ENCODE results near the gene GALNT18. TPM values are rescaled to one million over a fixed set of nuclear protein-coding genes. Genes with fewer than 3 reads are reported as not detected.
A peak's percentile ranks its signal among the peaks of the same experiment; 100 is the strongest.

Gene GALNT18
- total and polyA plus RNA-seq, 2 of the 4 experiments (the other 2 are of a cell fraction) = 9.5 to 11.3 TPM

- Histone ChIP-seq H3K18ac (ENCODE audit: low read depth, low read length) (no peak overlapping the region), H2BK5ac (ENCODE audit: low read depth, low read length, poor library complexity, severe bottlenecking) (no peak overlapping the region), H3K79me1 (ENCODE audit: low read depth in 1 of 2, low read length in 2 of 2) (no peaks in the 10 kb centered on the region; a peak in 1 of 4 replicates), H4K20me1 (ENCODE audit: insufficient read depth, low read length) (no peaks in the 10 kb centered on the region), H3K4me3 (ENCODE audit: insufficient read depth, low read depth, low read length) (no peak overlapping the region), H3K9ac (ENCODE audit: low read depth, low read length) (no peak overlapping the region), H3K27me3 (ENCODE audit: control insufficient read depth, insufficient read depth, low read length) (no peaks in the 10 kb centered on the region; the same call in 1 of the 2 replicates), H4K91ac (ENCODE audit: insufficient read depth, low read depth, low read length) (no peak overlapping the region), H3K56ac (ENCODE audit: extremely low read depth, insufficient read depth, low read length) (no peak overlapping the region), H2BK120ac (ENCODE audit: low read depth, low read length) (no peak overlapping the region), H3K9me3 (ENCODE audit: control insufficient read depth, insufficient read depth, low read length) (no peaks in the 10 kb centered on the region), H2BK15ac (ENCODE audit: low read depth, low read length) (no peak overlapping the region), H4K5ac (ENCODE audit: low read depth, low read length) (no peak overlapping the region), H2AFZ (replicated peaks; ENCODE audit: low read length, poor library complexity) (no peak overlapping the region), H2AK5ac (ENCODE audit: low read depth, low read length) (no peak overlapping the region), H4K8ac (ENCODE audit: low read depth in 2 of 2, low read length in 2 of 2) (no peak overlapping the region), H2AK9ac (replicated peaks; ENCODE audit: low read depth, low read length, poor library complexity) (no peak overlapping the region), H2BK20ac (ENCODE audit: low read depth, low read length) (no peak overlapping the region), H3K36me3 (ENCODE audit: control insufficient read depth, insufficient read depth, low read length) (no peaks in the 10 kb centered on the region), H3K23ac (ENCODE audit: low read depth, low read length) (no peak overlapping the region), H3K9me1 (ENCODE audit: insufficient read depth, low read length) (no peaks in the 10 kb centered on the region), H3K4me2 (ENCODE audit: low read depth, low read length) (no peak overlapping the region), H3K14ac (replicated peaks; ENCODE audit: low read depth, low read length) (no peak overlapping the region), H3K27ac (ENCODE audit: insufficient read depth, low read length) (no peak overlapping the region), H3K4me1 (ENCODE audit: control insufficient read depth, insufficient read depth, low read length) (no peaks in the 10 kb centered on the region), H3K4ac (ENCODE audit: low read depth, low read length) (no peak overlapping the region)
- intact Hi-C loops (cut with micrococcal nuclease) = no loop called here
- ChIA-PET CTCF (interaction anchor here (0.6 kb wide), 1 partner anchor 165 kb away, joined by 4 read pairs; no protein-coding TSS in a partner anchor), POLR2A (ENCODE audit: unreplicated experiment) (no interaction called here)
- in situ Hi-C loops (cut with MboI; ENCODE audit: low sequenced_read_pairs) = no loop called here
- BruUV-seq (replicated peaks) = no TSS peak
- no peak for TF ChIP-seq USF2 (IDR thresholded peaks at IDR 0.05; ENCODE audit: low read depth, low read length)
- TF ChIP-seq MAFK (IDR thresholded peaks at IDR 0.05; ENCODE audit: low read depth, low read length) = peak; percentile 62
- TF ChIP-seq NFE2L2 (IDR thresholded peaks at IDR 0.05; ENCODE audit: low read depth, low read length) = no peak
- no peak for DNase-seq
- dilution Hi-C loops (cut with HindIII; ENCODE audit: low sequenced_read_pairs, unreplicated experiment) = no loop called here
- WGBS, 2 experiments (ENCODE audit: extremely low coverage in 2 of 2, insufficient read length in 1 of 2) = 100% methylated on average over 1 of the region's 2 CpGs; no CpG with 5 or more reads in 1 of the 2 experiments
- ATAC-seq (ENCODE audit: low read depth) = no peak
These were observed 237.0 kb downstream of the GALNT18 start for GRCh38 chr11:11384829-11385228.

Measured in IMR-90 (cell line).